GM12878 (cell line): Measurements from ENCODE around the gene LGMN. TPM values are rescaled to one million over a fixed set of nuclear protein-coding genes. Genes with fewer than 3 reads are reported as not detected.

Source experiments
- ATAC-seq: fragments of 200-7000 bp; cut with Tn5 transposase; 3 replicates; pipeline ENCODE4 v1.9.1; 2020; ENCODE audit warnings: mild to moderate bottlenecking, moderate library complexity
- BruUV-seq: library from RNA; stranded (reverse); fragments of 400-500 nt; replicated peaks from 2 replicates; lab custom pipeline; 2021; lab: Mats Ljungman, UMichigan
- CTCF ChIA-PET: fragments of 300-600 bp; sonication (Branson Sonifier 250); formaldehyde crosslinking; extraction: SDS; loops from one replicate; lab custom pipeline; 2021; ENCODE audit warnings: inconsistent platforms; lab: Yijun Ruan, JAX
- POLR2A ChIA-PET: fragments of 350-600 bp; formaldehyde crosslinking; extraction: SDS; loops from one replicate; lab custom pipeline; 2021; ENCODE audit warnings: inconsistent platforms; lab: Charles Lee
- RAD21 ChIA-PET: fragments of 300-600 bp; sonication (Branson Sonifier 250); formaldehyde crosslinking; loops from one replicate; lab custom pipeline; 2023; ENCODE audit warnings: antibody characterized with exemption; ENCODE audit not compliant: unreplicated experiment; lab: Charles Lee
- SMC1A ChIA-PET: fragments of 300-600 bp; sonication (Branson Sonifier 250); formaldehyde crosslinking; loops from one replicate; lab custom pipeline; 2023; ENCODE audit not compliant: unreplicated experiment, uncharacterized antibody; lab: Charles Lee
- DNase-seq: peaks from one replicate; pipeline ENCODE4 v3.0.0-alpha.2; 2011; ENCODE audit warnings: low read depth, low spot score
- FAIRE-seq: peaks from 3 replicates; lab custom pipeline; 2011; peaks lifted over from hg19 to GRCh38; lab: Jason Lieb, UNC
- H2AFZ ChIP-seq: 2 replicates; pipeline ENCODE4 v1.6.0; 2011; ENCODE audit warnings: low read depth, low read length, control low read depth; ENCODE audit not compliant: control insufficient read depth
- H3K27ac ChIP-seq: 2 replicates; pipeline ENCODE4 v1.5.1; 2011; ENCODE audit warnings: control low read depth; ENCODE audit not compliant: control insufficient read depth, insufficient read depth
- H3K27me3 ChIP-seq, 2 experiments: replicated peaks in 1 of 2; 2 replicates each; pipeline versions ENCODE4 v1.6.0 to v1.6.1; 2011; ENCODE audit warnings: low read length in 1 of 2; ENCODE audit not compliant: control insufficient read depth in 2 of 2, insufficient read depth in 2 of 2
- H3K36me3 ChIP-seq, 2 experiments: 2 replicates each; pipeline ENCODE4 v1.5.1; 2011; ENCODE audit warnings: low read length in 1 of 2; ENCODE audit not compliant: control insufficient read depth in 2 of 2, insufficient read depth in 2 of 2
- H3K4me1 ChIP-seq: 2 replicates; pipeline ENCODE4 v1.6.1; 2011; ENCODE audit warnings: mild to moderate bottlenecking, low read length, moderate library complexity, mixed read lengths; ENCODE audit not compliant: control insufficient read depth, insufficient read depth
- H3K4me2 ChIP-seq: 2 replicates; pipeline ENCODE4 v1.6.0; 2011; ENCODE audit warnings: control low read depth; ENCODE audit not compliant: control insufficient read depth, insufficient read depth
- H3K4me3 ChIP-seq: fragments of 200-600 bp; sonication (generic); 2 replicates; pipeline ENCODE4 v1.5.1; 2016
- H3K79me2 ChIP-seq: 2 replicates; pipeline ENCODE4 v1.6.0; 2011; ENCODE audit warnings: low read length; ENCODE audit not compliant: control insufficient read depth, insufficient read depth
- H3K9ac ChIP-seq: 2 replicates; pipeline ENCODE4 v1.8.0; 2011; ENCODE audit warnings: low read length, control low read depth, mixed read lengths; ENCODE audit not compliant: control insufficient read depth, insufficient read depth
- H3K9me3 ChIP-seq: replicated peaks from 3 replicates; pipeline ENCODE4 v1.5.1; 2011; ENCODE audit warnings: mild to moderate bottlenecking, low read length; ENCODE audit not compliant: control insufficient read depth, insufficient read depth
- H4K20me1 ChIP-seq: 2 replicates; pipeline ENCODE4 v1.6.0; 2011; ENCODE audit not compliant: control insufficient read depth, insufficient read depth
- BACH1 ChIP-seq: fragments of 450-650 bp; IDR thresholded peaks from 2 replicates; pipeline ENCODE4 v1.6.1; 2017; ENCODE audit warnings: mild to moderate bottlenecking, borderline replicate concordance
- BHLHE40 ChIP-seq, 2 experiments: fragments of 450-650 bp in 1 of 2; IDR thresholded peaks; 2 replicates each; pipeline ENCODE4 v1.6.1; 2011 to 2017; ENCODE audit warnings: low read depth in 2 of 2, borderline replicate concordance in 1 of 2, improper control_type of control experiment in 1 of 2, low read length in 1 of 2, mild to moderate bottlenecking in 1 of 2
- CHD4 ChIP-seq: fragments of 200-600 bp; sonication (generic); IDR thresholded peaks from 2 replicates; pipeline ENCODE4 v1.6.1; 2016; ENCODE audit warnings: mild to moderate bottlenecking
- IKZF1 ChIP-seq: fragments of 450-650 bp; conservative IDR thresholded peaks from 2 replicates; pipeline ENCODE4 v1.6.1; 2017; ENCODE audit warnings: antibody characterized with exemption, mild to moderate bottlenecking
- NFYA ChIP-seq: IDR thresholded peaks from 2 replicates; pipeline ENCODE4 v1.6.1; 2011; ENCODE audit warnings: low read depth, mild to moderate bottlenecking, low read length, improper control_type of control experiment, borderline replicate concordance
- POU2F2 ChIP-seq: IDR thresholded peaks from 3 replicates; pipeline ENCODE4 v1.6.1; 2011; ENCODE audit warnings: low read depth, mild to moderate bottlenecking, low read length, borderline replicate concordance
- WGBS: methylation state at CpG from one replicate; pipeline ENCODE4 v1.1.6; 2016; ENCODE audit warnings: low lambda C conversion rate; ENCODE audit not compliant: insufficient replicate concordance, insufficient coverage; ENCODE audit errors: missing lambda C conversion rate; 5-methylcytosine and 5-hydroxymethylcytosine counted together
- in situ Hi-C: fragments of 300-500 bp; cut with MboI; formaldehyde crosslinking; loops from 9 replicates; pipeline ENCODE4 v1.14.3; 2018; ENCODE audit warnings: mixed read lengths
- intact Hi-C: fragments of 100-400 bp; cut with micrococcal nuclease; formaldehyde crosslinking; loops from one replicate; pipeline ENCODE4 v1.14.2; 2022; ENCODE audit not compliant: unreplicated experiment
- polyA plus RNA-seq, 11 experiments: library from polyadenylated mRNA; depleted of rRNA in 4 of 11; unstranded in 6 of 11; stranded (reverse) in 5 of 11; fragments of >200 nt; fragmentation: Nextera tagmentation in 4 of 11; fragmentation: Illumina TruSeq in 1 of 11; extraction: Ambion mirVana in 4 of 11; extraction: Trizol in 1 of 11; gene quantifications; 1 replicate in 1 of 11; 2 replicates in 10 of 11; pipeline versions ENCODE4 v1.2.1 to v1.2.3, GENCODE V29; 2011 to 2016; ENCODE audit warnings: inconsistent platforms in 2 of 11, missing spikeins in 2 of 11, low read depth in 1 of 11
- total RNA-seq, 4 experiments: library from RNA; depleted of rRNA in 3 of 4; stranded (reverse); fragments of >200 nt in 3 of 4; fragmentation: Illumina TruSeq in 1 of 4; extraction: Trizol in 1 of 4; gene quantifications; 2 replicates each; pipeline versions ENCODE4 v1.2.1 to v1.2.3, GENCODE V29; 2013 to 2021
- TF ChIP-seq, protein P1 (sequence below): fragments of 450-650 bp; IDR thresholded peaks from 2 replicates; pipeline ENCODE4 v1.6.1; 2016; ENCODE audit warnings: mild to moderate bottlenecking
- TF ChIP-seq, protein P2 (sequence below): fragments of 450-650 bp; IDR thresholded peaks from 2 replicates; pipeline ENCODE4 v1.6.1; 2016; ENCODE audit warnings: mild to moderate bottlenecking, moderate library complexity, borderline replicate concordance
- TF ChIP-seq, protein P3 (sequence below): fragments of 450-650 bp; conservative IDR thresholded peaks from 2 replicates; pipeline ENCODE4 v1.6.1; 2017; ENCODE audit warnings: mild to moderate bottlenecking, moderate library complexity

The LGMN gene
- total and polyA plus RNA-seq, 10 of the 15 experiments (the other 5 are each of a cell fraction or from before 2014, with no cell fraction given) = 0.71 to 192 (median 3.9) TPM

GRCh38 chr14:92747701-92748258 lies 647 bp downstream of the LGMN start:
- no TSS peak for BruUV-seq
- POLR2A ChIA-PET = interaction anchor here (0.6 to 2.1 kb wide), 6 partner anchors 9 to 179 kb away, joined by 3 to 10 read pairs (median 4); no protein-coding TSS in a partner anchor
- Histone ChIP-seq H3K9ac (peak overlapping the region; percentile 72), H3K9me3 (peaks cover 10% of the 10 kb centered on the region), H3K27me3 (no peaks in the 10 kb centered on the region), H3K27ac (peak overlapping the region; percentile 45)
- peak; percentile 47 for ATAC-seq
- CTCF ChIA-PET = interaction anchor here (0.6 to 1.6 kb wide), 4 partner anchors 9 to 33 kb away, joined by 3 to 10 read pairs (median 4); no protein-coding TSS in a partner anchor
- TF ChIP-seq CHD4 (no peak), BHLHE40 (IDR thresholded peaks at IDR 0.05; ENCODE audit: borderline replicate concordance in 1 of 2, low read depth in 2 of 2, low read length in 1 of 2) (peak in 1 of 2 experiments; percentile 55; a peak in 1 of 4 replicates), NFYA (no peak), IKZF1 (no peak), BACH1 (0 out of 2 replicates have a peak, but pooled peaks have one; percentile 9), POU2F2 (no peak)
- TF ChIP-seq, protein P1, sequence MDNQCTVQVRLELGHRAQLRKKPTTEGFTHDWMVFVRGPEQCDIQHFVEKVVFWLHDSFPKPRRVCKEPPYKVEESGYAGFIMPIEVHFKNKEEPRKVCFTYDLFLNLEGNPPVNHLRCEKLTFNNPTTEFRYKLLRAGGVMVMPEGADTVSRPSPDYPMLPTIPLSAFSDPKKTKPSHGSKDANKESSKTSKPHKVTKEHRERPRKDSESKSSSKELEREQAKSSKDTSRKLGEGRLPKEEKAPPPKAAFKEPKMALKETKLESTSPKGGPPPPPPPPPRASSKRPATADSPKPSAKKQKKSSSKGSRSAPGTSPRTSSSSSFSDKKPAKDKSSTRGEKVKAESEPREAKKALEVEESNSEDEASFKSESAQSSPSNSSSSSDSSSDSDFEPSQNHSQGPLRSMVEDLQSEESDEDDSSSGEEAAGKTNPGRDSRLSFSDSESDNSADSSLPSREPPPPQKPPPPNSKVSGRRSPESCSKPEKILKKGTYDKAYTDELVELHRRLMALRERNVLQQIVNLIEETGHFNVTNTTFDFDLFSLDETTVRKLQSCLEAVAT = no peak
- TF ChIP-seq, protein P2, sequence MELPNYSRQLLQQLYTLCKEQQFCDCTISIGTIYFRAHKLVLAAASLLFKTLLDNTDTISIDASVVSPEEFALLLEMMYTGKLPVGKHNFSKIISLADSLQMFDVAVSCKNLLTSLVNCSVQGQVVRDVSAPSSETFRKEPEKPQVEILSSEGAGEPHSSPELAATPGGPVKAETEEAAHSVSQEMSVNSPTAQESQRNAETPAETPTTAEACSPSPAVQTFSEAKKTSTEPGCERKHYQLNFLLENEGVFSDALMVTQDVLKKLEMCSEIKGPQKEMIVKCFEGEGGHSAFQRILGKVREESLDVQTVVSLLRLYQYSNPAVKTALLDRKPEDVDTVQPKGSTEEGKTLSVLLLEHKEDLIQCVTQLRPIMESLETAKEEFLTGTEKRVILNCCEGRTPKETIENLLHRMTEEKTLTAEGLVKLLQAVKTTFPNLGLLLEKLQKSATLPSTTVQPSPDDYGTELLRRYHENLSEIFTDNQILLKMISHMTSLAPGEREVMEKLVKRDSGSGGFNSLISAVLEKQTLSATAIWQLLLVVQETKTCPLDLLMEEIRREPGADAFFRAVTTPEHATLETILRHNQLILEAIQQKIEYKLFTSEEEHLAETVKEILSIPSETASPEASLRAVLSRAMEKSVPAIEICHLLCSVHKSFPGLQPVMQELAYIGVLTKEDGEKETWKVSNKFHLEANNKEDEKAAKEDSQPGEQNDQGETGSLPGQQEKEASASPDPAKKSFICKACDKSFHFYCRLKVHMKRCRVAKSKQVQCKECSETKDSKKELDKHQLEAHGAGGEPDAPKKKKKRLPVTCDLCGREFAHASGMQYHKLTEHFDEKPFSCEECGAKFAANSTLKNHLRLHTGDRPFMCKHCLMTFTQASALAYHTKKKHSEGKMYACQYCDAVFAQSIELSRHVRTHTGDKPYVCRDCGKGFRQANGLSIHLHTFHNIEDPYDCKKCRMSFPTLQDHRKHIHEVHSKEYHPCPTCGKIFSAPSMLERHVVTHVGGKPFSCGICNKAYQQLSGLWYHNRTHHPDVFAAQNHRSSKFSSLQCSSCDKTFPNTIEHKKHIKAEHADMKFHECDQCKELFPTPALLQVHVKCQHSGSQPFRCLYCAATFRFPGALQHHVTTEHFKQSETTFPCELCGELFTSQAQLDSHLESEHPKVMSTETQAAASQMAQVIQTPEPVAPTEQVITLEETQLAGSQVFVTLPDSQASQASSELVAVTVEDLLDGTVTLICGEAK = 0 out of 2 replicates have a peak, but pooled peaks have one; percentile 33
- TF ChIP-seq, protein P3, sequence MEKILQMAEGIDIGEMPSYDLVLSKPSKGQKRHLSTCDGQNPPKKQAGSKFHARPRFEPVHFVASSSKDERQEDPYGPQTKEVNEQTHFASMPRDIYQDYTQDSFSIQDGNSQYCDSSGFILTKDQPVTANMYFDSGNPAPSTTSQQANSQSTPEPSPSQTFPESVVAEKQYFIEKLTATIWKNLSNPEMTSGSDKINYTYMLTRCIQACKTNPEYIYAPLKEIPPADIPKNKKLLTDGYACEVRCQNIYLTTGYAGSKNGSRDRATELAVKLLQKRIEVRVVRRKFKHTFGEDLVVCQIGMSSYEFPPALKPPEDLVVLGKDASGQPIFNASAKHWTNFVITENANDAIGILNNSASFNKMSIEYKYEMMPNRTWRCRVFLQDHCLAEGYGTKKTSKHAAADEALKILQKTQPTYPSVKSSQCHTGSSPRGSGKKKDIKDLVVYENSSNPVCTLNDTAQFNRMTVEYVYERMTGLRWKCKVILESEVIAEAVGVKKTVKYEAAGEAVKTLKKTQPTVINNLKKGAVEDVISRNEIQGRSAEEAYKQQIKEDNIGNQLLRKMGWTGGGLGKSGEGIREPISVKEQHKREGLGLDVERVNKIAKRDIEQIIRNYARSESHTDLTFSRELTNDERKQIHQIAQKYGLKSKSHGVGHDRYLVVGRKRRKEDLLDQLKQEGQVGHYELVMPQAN = peak; percentile 34; the same call in 1 of the 2 replicates
- TF ChIP-seq, all 136 proteins: peak for 4
- in situ Hi-C loops (no loop called here), intact Hi-C loops (loop anchor here (5.0 kb wide), 1 partner anchor 45 kb away; no protein-coding TSS in a partner anchor)
- peaks cover 31% of the 10 kb centered on the region for H3K4me1 ChIP-seq
- FAIRE-seq (no peak), DNase-seq (no peak)
- ChIA-PET SMC1A (interaction anchor here (1.1 to 5.9 kb wide), 5 partner anchors 18 to 66 kb away, joined by 3 to 67 read pairs (median 3); no protein-coding TSS in a partner anchor), RAD21 (interaction anchor here (0.6 to 1.9 kb wide), 10 partner anchors 11 to 46 kb away, joined by 3 to 5 read pairs (median 4); partner anchors contain the start of gene GOLGA5)
- H3K36me3 ChIP-seq = no peaks in the 10 kb centered on the region
- H3K79me2 ChIP-seq = peaks cover 10% of the 10 kb centered on the region
- H3K4me2 ChIP-seq = peak overlapping the region; percentile 78
- peak overlapping the region; percentile 81 for H3K4me3 ChIP-seq
- H4K20me1 ChIP-seq = no peaks in the 10 kb centered on the region; the same call in 1 of the 2 replicates
- WGBS = under 1% methylated on average over 16 of the region's 16 CpGs
- peak overlapping the region; percentile 50; the same call in 1 of the 2 replicates for H2AFZ ChIP-seq
